ENCODE data around the gene OSBP2.

The OSBP2 gene

GRCh38 chr22:30909306-30909705, 214.6 kb downstream of the OSBP2 start:
- DNase-seq = no peak

- no peak for DNase-seq
Measured at GRCh38 chr22:30910358-30910757, 215.7 kb downstream of the OSBP2 start.

DNA sequence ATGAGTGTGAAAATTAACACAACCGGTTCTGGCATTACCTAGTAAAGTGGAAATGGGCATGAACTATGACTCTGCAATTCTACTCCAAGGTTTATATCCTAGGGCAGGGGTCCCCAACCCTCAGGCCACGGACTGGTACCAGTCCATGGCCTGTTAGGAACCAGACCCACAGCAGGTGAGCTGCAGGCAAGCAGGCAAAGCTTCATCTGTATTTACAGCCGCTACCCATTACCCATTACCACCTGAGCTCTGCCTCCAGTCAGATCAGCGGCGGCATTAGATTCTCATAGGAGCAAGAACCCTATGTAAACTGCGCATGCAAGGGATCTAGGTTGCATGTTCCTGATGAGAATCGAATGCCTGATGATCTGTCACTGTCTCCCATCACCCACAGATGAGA, 224.1 kb downstream of the OSBP2 start:
- no peak for DNase-seq

DNA sequence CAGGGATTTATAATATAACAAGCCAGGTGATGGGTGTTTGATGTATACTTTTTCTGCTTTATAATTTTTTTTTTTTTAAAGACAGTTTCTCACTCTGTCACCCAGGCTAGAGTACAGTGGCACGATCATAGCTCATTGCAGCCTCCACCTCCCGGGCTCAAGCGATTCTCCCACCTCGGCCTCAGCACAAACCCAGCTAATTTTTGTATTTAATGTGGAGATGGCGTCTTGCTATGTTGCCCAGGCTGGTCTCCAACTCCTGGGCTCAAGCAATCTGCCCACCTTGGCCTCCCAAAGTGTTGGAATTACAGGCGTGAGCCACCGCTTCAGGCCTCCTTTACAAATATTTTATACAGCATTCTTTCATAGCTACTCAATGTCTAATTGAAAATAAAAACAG, 225.3 kb downstream of the OSBP2 start:
- DNase-seq = no peak

GRCh38 chr22:30920407-30920806, 225.7 kb downstream of the OSBP2 start:
- peak; percentile 3 for DNase-seq

DNA sequence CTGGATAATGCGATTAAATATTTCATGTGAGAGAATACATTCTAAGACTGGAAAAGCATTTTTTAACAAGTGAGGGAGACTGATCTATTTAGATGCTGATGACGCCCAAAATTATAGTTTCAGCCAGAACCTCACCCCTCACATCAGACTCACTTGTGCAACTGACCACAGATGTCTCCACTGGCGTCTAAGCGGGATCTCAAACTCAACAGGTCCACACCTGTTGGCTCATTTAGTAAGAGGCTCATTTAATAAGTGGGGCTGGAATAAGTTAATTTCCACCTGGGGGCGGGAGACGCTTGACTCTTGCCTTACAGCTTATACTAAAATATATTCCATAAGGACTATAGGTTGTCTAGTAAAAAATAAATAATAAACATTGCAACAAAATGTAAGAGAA, 226.4 kb downstream of the OSBP2 start:
- DNase-seq = no peak

GRCh38 chr22:30922151-30922611, 227.5 kb downstream of the OSBP2 start:
- DNase-seq = peak; percentile 31

GRCh38 chr22:30923168-30923900, 228.7 kb downstream of the OSBP2 start:
- DNase-seq = no peak

DNA sequence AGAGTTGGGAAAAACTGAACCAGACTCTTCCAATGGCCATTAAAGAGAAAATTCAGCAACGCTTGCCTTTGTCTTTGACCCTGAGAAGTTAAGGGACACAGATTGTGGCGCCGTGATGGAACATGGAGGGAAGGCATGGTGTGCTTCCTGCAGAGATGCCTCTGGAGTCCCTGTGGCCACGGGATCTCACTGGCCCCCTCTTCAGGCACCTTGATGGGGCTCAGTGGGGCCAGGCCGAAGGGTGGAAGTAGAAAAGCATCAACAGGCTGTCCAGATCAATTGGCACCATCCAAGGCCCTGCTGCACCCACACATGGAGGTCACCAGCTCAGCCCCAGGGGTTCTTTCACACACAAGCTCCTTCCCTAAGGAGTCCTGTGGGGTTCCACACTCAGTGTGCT, 231.0 kb downstream of the OSBP2 start:
- no peak for DNase-seq

DNA sequence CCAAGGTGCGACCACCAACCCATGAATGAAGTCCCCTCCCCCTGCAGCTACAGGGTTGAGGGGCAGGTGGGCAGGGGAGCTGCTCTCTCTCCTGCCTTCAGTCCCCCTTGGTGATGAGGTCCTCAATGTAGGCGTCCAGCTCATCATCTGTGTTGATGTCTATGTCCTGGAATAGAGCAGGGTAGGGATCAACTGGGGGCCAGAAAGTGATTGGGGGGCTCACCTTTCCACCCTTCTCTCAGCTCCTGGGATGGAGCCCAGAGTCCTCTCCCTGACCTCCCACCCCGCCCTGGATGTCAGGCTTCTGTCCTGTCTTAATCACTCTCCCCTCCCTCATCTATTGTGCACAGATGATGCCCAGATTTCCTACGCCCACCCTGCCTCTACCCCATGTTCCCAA, 232.0 kb downstream of the OSBP2 start:
- no peak for DNase-seq

- DNase-seq = no peak
Measured at GRCh38 chr22:30927806-30928205, 233.1 kb downstream of the OSBP2 start.

GRCh38 chr22:30928401-30928800, 233.7 kb downstream of the OSBP2 start:
- DNase-seq = no peak

- DNase-seq = no peak
Measured at GRCh38 chr22:30930228-30930627, 235.6 kb downstream of the OSBP2 start.

GRCh38 chr22:30931541-30932300, 237.0 kb downstream of the OSBP2 start:
- DNase-seq = no peak

GRCh38 chr22:30932661-30933060, 238.0 kb downstream of the OSBP2 start:
- no peak for DNase-seq

- no peak for DNase-seq
Measured at GRCh38 chr22:30933457-30933856, 238.8 kb downstream of the OSBP2 start.

GRCh38 chr22:30934053-30934452, 239.4 kb downstream of the OSBP2 start:
- no peak for DNase-seq

DNA sequence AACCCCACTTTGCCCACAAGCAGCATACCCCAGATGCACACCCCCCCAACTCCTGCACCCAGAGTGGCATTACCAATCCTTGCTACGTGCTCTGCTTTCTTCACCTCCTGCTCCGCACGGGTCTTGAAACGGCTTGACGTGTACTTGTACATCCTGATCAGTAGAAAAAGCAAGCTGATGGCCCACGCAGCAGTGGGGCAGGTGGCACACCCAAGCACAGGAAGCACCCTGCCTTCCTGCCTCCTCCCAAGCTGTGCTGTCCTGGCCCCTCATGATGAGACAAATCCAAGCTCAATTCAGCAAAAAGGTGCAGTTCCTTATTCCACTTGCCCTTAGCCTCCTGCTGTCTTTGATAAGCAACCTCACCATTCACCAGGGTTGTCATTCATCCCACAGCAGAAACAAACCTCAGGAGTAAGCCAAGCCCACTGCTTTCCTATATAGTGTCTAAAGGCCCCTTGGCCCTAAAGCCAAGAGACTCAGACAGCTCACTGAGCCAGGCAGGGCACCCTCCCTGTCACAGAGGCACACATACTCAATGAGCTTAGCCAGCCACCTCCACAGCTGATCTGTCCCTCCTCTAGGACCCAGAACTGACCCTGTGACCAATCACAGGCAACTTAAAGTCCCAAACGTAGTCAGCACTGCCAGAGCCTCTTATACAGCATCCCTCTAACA, 246.2 kb downstream of the OSBP2 start:
- DNase-seq = no peak

GRCh38 chr22:30941363-30941740, 246.7 kb downstream of the OSBP2 start:
- no peak for DNase-seq

- no peak for DNase-seq
Measured at GRCh38 chr22:30943368-30943767, 248.7 kb downstream of the OSBP2 start.

GRCh38 chr22:30944986-30945385, 250.3 kb downstream of the OSBP2 start:
- DNase-seq = no peak

DNA sequence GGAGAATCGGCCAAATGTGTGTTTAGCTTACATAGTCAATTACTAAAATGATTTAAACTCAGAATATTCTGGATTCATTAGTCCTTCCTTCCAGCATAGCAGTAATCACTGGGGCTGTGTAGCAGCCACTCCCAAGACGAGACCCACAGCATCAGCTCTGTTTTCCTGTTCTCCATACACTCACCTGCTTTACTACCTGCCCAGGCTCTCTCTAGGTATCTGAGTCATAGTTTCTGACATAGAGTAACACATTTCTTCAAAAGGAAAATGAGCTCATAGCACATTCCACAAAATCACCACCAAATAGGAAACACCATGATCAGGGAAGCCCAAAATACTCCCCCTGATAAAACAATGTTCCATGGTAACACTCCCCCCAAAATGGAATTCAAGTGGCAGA, 251.0 kb downstream of the OSBP2 start:
- DNase-seq = no peak

- DNase-seq = no peak
Measured at GRCh38 chr22:30946354-30946753, 251.7 kb downstream of the OSBP2 start.

Data from NCI-H526 treated with DMSO at 0.1 percent for 48 hours (cell line).